Activated gamma-delta T cell treated with Interleukin-2 at 50 U/mL for 16 hours (primary cell): ENCODE data around the gene GDF10.

Source experiments
- DNase-seq: peaks from one replicate; pipeline ENCODE4 v3.0.0-alpha.2; 2020

The GDF10 gene

GRCh38 chr10:47316131-47316530, 16.1 kb downstream of the GDF10 start:
- DNase-seq = no peak

GRCh38 chr10:47317251-47317650, 17.3 kb downstream of the GDF10 start:
- DNase-seq = no peak

GRCh38 chr10:47318706-47319105, 18.7 kb downstream of the GDF10 start:
- no peak for DNase-seq

GRCh38 chr10:47319784-47320183, 19.8 kb downstream of the GDF10 start:
- DNase-seq = no peak

- no peak for DNase-seq
Observed at GRCh38 chr10:47320812-47321211, 20.8 kb downstream of the GDF10 start.

GRCh38 chr10:47321521-47322195, 21.7 kb downstream of the GDF10 start:
- no peak for DNase-seq

GRCh38 chr10:47322300-47323061, 22.5 kb downstream of the GDF10 start, which contains the start of gene GDF2:
TSS of gene GDF2 (plus strand) at chr10:47322454. CDS start at chr10:47322669, 215 bp downstream.
- no peak for DNase-seq

- no peak for DNase-seq
Observed at GRCh38 chr10:47323087-47323486, 23.1 kb downstream of the GDF10 start.

DNA sequence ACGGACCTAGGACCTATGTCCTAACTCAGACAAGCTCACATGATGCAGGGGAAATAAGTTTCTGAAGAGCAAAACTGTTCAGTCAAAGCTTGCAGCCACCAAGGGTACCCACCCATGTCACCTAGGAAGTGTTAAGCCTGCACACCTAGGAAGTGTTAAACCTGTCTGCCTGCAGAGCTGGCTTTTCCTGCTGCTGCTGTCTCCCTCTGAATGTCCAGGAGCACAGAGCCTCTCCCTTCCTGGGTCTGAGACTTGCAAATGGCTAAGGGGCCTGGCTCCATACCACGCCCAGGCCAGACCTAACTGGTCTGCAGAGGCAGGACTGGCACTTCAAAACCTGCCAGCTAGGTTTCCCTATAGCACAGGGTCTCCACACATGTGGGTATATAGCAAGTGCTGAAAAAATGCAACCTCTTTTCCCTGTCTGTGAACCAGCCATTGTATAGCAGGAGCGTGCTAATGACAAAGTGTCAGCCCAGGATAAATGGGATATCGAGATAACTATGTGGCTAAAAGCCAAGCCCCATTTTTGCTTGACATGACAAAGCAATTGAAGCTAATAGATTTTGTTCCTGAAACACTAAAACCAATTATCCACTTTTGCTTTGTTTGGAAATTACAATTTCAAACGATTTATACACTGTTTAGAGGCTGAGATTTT, 23.8 kb downstream of the GDF10 start:
- DNase-seq = no peak

DNA sequence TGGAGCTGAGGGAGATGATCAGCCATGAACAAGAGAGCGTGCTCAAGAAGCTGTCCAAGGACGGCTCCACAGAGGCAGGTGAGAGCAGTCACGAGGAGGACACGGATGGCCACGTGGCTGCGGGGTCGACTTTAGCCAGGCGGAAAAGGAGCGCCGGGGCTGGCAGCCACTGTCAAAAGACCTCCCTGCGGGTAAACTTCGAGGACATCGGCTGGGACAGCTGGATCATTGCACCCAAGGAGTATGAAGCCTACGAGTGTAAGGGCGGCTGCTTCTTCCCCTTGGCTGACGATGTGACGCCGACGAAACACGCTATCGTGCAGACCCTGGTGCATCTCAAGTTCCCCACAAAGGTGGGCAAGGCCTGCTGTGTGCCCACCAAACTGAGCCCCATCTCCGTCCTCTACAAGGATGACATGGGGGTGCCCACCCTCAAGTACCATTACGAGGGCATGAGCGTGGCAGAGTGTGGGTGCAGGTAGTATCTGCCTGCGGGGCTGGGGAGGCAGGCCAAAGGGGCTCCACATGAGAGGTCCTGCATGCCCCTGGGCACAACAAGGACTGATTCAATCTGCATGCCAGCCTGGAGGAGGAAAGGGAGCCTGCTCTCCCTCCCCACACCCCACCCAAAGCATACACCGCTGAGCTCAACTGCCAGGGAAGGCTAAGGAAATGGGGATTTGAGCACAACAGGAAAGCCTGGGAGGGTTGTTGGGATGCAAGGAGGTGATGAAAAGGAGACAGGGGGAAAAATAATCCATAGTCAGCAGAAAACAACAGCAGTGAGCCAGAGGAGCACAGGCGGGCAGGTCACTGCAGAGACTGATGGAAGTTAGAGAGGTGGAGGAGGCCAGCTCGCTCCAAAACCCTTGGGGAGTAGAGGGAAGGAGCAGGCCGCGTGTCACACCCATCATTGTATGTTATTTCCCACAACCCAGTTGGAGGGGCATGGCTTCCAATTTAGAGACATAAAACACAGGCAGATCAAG, 25.6 kb downstream of the GDF10 start:
- DNase-seq = no peak

GRCh38 chr10:47326306-47326926, 26.4 kb downstream of the GDF10 start:
- DNase-seq = no peak

- no peak for DNase-seq
Observed at GRCh38 chr10:47326927-47327330, 26.9 kb downstream of the GDF10 start.

GRCh38 chr10:47329855-47330254, 29.9 kb downstream of the GDF10 start:
- DNase-seq = no peak

DNA sequence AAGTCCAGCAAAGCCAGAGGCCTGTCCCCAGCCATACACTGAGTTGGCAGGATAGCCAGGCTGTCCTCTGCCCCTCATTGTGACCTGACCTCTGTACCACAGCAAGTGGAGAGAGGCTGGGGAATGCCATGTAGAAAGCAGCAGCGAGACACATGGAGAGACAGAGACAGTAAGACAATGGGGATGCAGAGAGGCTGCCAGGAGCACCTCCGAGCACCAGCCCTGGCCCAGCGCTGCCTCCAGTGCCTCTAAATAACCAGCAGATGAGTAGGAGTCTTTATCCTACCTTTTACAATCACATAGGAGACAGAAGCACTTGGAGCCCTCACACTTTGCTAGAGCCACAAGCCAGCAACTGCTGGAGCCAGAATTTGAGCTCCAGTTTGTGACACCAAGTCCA, 30.4 kb downstream of the GDF10 start:
- no peak for DNase-seq

DNA sequence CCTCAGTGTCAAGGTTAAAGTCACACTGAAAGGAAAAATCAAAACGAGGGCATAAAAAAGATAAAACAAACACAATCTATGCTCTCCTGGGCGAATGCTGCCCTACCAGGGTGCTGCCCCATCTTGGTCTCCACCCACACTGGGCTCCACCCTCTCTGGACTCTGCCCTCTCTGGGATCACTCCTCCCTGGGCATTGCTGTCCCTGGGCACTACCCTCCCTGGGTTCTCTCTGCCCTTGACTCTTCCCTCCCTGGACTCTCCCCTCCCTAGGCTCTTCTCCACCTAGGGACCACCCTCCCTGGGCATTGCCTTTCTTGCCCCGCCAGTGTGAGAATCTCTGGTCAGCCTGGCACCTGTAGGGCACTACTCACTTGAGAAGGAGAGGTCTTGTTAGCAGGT, 30.8 kb downstream of the GDF10 start:
- DNase-seq = no peak

GRCh38 chr10:47331491-47331890, 31.5 kb downstream of the GDF10 start:
- no peak for DNase-seq

DNA sequence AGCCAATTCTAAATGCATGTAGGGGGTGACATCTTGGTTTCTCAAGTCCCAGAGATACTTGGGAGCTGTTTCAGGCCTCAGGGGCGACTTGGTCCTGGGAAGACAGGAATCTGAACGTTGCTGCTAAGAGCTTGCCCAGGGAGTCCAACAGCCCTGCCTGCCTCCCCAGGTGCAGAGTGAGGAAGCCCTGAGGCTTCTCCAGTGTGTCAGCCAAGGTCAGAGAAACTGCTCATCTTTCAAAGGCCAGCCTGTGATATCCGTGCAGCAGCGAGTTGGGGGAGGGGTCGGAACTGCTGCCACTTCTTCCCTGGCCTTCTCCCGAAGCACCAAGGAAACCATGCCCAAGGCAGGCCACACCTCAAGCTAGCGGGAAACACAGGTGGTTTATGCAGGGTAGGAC, 32.0 kb downstream of the GDF10 start:
- DNase-seq = no peak

DNA sequence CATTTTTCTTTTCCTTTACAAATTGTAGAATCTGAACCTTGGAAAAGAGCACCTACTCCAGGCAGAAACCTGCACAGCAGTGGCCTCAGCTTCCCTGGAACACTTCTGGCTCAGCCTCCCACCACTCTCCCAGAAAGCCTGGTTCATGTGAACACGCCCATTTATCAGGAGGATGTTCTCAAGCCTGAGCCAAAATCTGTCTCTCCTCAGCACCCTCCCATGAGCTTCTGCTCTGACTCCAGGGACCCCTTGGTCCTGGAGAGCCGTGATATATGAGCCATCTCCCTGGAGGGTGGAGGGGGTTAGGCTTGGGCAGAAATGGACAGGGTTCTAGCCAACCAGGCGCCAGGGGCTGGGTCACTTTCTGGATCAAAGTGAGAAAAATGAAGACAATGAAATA, 32.4 kb downstream of the GDF10 start:
- DNase-seq = no peak

DNA sequence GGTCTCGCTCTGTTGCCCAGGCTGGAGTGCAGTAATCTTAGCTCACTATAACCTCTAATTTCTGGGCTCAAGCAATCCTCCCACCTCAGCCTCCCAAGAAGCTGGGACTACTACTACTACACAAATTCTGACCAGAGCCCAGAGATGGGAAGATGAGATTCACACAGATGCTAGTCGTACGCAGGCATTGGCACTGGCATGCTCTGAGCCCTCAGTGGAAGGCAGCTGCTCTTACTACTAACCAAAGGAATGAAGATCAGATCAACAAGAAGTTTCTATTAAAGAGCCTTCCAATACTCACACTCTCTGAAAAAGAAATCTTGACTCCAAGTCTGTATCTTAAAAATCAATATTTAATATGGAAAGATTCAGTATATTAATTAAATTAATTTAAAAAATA, 32.9 kb downstream of the GDF10 start:
- no peak for DNase-seq

DNA sequence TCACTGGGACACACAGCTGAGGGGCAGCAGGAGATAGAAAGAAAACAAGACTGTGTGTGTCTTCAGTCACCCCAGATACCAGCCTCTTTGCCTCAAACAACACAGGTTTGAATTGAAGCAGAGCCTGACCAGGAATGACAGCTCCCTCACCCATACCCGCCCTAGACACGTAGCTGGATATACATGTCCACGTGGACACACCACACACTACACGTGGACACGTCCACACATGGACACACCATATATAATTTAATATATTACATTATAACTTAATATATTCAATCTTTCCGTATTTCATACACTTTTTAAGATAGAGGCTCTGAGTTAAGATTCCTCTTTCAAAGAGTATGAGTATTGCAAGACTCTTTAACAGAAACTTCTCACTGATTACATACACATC, 33.5 kb downstream of the GDF10 start:
- DNase-seq = no peak

- no peak for DNase-seq
Observed at GRCh38 chr10:47334466-47335295, 34.7 kb downstream of the GDF10 start.
